ENCODE data around the gene MYB.

The MYB gene

GRCh38 chr6:135231469-135231844 is 50.3 kb downstream of the MYB start:
- no peak for TF ChIP-seq CTCF (IDR thresholded peaks at IDR 0.05; ENCODE audit: low read depth, low read length)
- no peak for DNase-seq (ENCODE audit: extremely low read depth, low read depth)

GRCh38 chr6:135233686-135234491 is 52.8 kb downstream of the MYB start:
- DNase-seq (ENCODE audit: extremely low read depth, low read depth): no peak
- TF ChIP-seq CTCF (IDR thresholded peaks at IDR 0.05; ENCODE audit: low read depth, low read length): no peak

DNA sequence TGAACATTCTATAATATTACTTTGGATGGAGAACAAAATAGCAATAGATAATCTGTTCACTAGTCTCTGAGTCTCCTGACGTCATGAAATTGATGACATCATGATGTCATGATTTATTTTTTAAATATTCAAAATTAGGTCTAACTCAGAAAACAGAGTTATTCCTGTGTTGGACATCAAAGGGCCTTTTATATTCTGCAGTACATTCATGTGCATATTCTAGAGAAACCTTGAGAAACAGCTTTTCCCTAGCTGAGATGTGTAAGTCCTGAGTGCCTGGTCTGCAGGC is 53.3 kb downstream of the MYB start:
- DNase-seq (ENCODE audit: extremely low read depth, low read depth): no peak
- TF ChIP-seq CTCF (IDR thresholded peaks at IDR 0.05; ENCODE audit: low read depth, low read length): no peak

DNA sequence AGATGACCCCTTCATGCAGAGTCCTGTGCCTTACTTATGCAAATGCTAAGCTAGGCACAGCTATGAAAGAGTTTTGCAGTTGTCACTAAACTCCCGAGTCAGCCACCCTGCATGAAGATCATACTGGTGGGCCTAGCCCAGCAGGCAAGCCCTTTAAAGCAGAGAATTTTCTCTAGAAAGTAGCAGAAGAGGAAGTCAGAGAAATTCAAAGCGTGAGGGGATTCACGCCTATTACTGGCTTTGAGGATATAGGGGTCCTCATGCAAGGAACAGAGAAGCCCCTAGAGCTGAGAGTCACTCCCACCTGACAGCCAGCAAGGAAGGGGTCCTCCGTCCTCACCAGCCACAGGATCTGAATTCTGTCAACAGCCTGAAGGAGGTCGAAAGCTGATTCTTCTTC is 54.6 kb downstream of the MYB start:
- no peak for TF ChIP-seq CTCF (IDR thresholded peaks at IDR 0.05; ENCODE audit: low read depth, low read length)
- DNase-seq (ENCODE audit: extremely low read depth, low read depth): no peak

DNA sequence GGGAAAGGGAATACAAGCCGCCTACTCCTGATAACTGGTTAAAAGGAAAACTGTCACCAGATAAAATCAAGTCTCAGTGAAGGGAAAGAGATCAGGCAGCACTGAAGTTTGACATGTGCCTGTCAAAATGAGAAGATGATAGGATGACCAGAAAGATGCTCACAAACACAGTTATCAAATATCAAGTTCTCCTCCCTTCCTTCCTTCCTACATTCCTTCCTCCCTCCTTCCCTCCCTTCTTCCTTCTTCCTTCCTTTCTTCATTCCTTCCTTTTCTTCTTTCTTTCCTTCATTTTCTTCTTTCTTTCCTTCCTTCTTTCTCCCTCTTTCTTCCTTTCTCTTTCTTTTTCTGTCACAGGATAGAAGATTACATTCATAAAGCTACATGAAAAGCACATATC is 55.2 kb downstream of the MYB start:
- DNase-seq (ENCODE audit: extremely low read depth, low read depth): no peak
- TF ChIP-seq CTCF (IDR thresholded peaks at IDR 0.05; ENCODE audit: low read depth, low read length): no peak

DNA sequence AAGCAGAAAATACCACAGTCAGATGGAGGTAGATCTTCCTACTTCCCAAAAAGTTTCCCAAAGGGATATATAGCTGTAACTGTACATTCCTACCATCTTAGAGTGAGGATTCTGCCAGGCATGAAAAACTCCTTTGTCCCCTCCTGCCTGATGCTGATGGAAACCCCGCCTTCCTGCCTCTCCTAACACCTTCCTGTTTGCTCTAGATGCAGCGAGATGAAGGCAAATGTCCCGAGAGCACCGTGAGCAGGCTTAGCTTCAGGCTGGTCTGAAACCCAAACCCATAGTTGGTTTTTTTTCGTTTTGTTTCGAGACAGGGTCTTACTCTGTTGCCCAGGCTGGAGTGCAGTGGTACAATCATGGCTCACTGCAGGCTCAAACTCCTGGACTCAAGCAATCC is 55.6 kb downstream of the MYB start:
- TF ChIP-seq CTCF (IDR thresholded peaks at IDR 0.05; ENCODE audit: low read depth, low read length): no peak
- DNase-seq (ENCODE audit: extremely low read depth, low read depth): no peak

DNA sequence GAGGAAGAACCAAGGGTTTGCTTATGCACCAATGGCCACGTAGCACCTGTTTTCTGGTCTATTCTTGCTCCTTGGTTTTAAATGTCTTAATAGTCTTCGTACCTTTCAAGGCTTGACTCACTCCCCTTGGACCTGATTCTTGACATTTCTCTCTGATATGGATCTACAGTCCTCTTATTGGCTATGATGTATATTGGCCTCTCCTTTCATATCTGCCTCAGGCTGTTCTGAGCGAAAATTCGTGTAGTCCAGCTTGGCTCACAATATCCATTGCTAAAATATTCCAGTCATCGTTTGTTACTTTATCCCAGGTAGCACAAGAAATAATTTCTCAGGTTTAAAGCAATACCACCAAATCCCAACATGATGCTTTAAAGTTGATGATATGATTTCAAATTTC is 59.6 kb downstream of the MYB start:
- DNase-seq (ENCODE audit: extremely low read depth, low read depth): no peak
- TF ChIP-seq CTCF (IDR thresholded peaks at IDR 0.05; ENCODE audit: low read depth, low read length): no peak
